ENCODE data around the gene SP100.
"Not testable (repeated sequence)": the region's sequence is repeated elsewhere in the genome, so short reads cannot be mapped to it uniquely, and the experiment has no call there.

Gene SP100

GRCh38 chr2:230457793-230458192 lies 41.8 kb downstream of the SP100 start:
- DNase-seq (ENCODE audit: low spot score) = no peak

DNA sequence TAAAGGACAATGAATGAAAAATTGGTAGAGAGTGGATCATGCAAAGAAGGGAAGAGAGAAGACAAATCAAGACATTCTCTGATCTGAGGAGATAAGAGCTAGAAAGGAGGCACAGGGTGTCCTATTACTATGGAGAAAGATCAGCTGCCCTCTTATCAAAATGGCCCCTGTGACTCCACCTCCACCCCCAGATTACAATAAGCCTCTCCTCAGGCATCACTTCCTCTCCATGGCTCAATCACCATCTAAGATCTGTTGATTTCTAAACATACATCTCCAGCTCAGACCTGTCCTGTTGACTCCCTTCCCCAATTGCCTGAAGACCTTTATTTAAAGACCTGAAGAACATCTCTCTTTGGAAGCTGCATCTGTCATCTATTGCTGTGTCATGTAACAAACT lies 43.2 kb downstream of the SP100 start:
- DNase-seq (ENCODE audit: low spot score) = no peak

GRCh38 chr2:230471074-230471473 lies 55.1 kb downstream of the SP100 start:
- DNase-seq (ENCODE audit: low spot score) = no peak

DNA sequence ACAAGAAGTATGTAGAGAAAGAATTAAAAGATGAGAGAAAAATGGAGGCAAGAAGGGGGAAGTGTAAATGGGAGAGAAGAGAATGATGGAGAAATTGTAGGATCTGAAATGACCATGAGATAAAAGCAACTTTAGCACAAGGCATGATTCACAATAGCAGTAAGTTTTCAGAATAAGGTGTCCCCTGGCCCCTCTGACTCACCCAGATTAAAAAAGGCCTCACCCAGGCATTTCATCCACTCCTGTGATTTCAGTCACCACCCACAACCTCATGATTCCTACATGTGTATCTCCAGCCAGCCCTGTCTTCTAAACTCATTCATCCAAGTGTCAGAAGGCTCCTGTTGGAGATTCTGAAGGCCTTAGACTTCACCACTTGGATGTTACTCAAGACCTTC lies 56.6 kb downstream of the SP100 start:
- no peak for DNase-seq (ENCODE audit: low spot score)

DNA sequence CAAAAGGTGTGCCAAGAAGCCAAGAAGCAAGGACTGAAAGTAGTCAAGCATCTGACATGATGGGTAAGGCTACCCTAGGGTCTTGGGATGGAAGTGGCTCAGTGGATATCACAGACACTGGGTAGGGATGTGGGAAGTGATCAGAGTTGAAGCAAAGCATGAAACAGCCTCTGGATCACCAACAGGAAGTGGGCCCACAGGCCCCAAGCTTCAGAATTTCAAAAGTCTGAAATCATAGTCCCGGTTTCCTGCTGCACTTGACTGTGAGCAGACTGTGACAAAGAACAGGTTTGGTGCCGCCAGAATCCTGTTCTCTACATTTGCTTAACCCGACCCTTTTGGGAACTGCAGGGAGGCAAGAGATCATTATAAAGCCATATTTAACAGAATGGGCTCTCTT lies 57.4 kb downstream of the SP100 start:
- DNase-seq (ENCODE audit: low spot score) = no peak

- DNase-seq (ENCODE audit: low spot score) = no peak
These were observed 59.1 kb downstream of the SP100 start for GRCh38 chr2:230475143-230475542.

DNA sequence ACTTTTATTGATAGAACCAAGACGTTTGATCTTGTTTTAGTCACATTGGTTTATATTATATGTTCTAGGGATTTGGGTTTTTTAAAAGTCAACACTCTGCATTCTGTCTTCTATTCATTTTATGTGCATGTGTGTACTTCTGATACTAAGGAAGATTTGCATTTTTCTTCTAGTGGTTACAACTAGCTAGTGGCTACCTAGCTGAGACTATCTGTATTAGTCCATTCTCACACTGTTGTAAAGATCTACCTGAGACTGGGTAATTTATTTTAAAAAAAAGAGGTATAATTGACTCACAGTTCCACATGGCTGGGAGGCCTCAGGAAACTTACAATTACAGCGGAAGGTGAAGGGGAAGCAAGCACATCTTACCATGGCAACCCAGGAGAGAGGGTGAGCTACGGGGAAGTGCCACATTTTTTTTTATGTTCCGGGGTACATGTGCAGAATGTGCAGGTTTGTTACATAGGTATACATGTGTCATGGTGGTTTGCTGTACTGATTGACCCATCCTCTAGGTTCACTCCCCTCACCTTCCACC lies 69.9 kb downstream of the SP100 start:
- no peak for DNase-seq (ENCODE audit: low spot score)

GRCh38 chr2:230491219-230491618 lies 75.2 kb downstream of the SP100 start:
- DNase-seq (ENCODE audit: low spot score) = not testable (repeated sequence)

DNA sequence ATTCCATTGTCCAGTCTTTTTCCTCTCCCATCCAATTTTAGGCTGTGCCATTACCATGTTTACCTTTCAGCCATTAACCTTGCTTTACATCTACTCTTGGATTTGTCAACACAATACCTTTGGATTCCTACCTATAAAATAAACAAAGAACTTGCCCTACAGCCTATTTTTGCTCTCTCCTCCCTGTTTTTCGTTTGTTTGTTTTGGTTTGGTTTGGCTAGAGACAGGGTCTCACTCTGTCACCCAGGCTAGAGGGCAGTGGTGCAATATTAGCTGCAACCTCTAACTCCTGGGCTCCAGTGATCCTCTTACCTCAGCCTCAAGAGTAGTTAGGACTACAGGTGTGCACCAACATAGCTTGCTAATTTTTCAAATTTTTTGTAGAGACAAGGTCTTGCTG lies 76.1 kb downstream of the SP100 start:
- no peak for DNase-seq (ENCODE audit: low spot score)

- DNase-seq (ENCODE audit: low spot score) = no peak
These were observed 79.0 kb downstream of the SP100 start for GRCh38 chr2:230494980-230495379.

GRCh38 chr2:230496891-230497290 lies 80.9 kb downstream of the SP100 start:
- no peak for DNase-seq (ENCODE audit: low spot score)

- no peak for DNase-seq (ENCODE audit: low spot score)
These were observed 82.6 kb downstream of the SP100 start for GRCh38 chr2:230498506-230499107.

DNA sequence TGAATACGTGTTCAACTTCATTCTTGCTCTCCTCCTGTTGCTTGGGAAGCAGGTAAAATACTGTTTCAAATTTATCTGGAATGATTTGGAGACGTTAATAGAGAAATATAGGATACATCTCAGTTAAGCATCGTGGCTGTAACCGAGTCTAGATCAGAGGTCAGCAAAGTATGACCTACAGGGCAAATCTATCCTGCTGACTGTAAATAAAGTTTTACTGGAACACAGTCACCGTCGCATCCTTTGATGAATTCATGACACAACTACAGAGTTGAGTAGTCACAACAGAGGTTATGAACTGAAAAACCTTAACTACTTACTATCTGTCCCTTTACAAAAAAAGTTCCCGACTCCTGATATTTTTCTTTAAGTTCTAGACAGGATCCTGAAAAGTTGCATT lies 86.6 kb downstream of the SP100 start:
- DNase-seq (ENCODE audit: low spot score) = no peak

GRCh38 chr2:230503798-230504197 lies 87.8 kb downstream of the SP100 start:
- DNase-seq (ENCODE audit: low spot score) = no peak

DNA sequence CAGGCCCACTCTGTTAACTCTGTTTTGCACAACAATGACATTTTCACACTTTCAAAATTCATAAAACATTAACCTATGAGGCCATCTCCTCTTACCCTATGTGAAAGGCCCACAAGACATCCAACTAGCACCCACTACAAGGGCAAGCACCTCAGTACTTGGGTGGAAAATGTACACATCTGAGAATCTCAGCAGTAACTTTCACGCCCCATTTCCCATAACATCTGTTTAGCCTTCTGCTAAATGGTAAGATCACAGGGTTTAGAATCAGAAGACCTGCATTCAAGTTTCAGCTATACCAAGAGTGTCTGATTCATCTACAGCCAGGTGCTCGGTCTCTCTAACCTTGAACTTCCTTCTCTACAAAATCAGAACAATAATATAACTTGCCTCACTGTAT lies 89.2 kb downstream of the SP100 start:
- DNase-seq (ENCODE audit: low spot score) = no peak

DNA sequence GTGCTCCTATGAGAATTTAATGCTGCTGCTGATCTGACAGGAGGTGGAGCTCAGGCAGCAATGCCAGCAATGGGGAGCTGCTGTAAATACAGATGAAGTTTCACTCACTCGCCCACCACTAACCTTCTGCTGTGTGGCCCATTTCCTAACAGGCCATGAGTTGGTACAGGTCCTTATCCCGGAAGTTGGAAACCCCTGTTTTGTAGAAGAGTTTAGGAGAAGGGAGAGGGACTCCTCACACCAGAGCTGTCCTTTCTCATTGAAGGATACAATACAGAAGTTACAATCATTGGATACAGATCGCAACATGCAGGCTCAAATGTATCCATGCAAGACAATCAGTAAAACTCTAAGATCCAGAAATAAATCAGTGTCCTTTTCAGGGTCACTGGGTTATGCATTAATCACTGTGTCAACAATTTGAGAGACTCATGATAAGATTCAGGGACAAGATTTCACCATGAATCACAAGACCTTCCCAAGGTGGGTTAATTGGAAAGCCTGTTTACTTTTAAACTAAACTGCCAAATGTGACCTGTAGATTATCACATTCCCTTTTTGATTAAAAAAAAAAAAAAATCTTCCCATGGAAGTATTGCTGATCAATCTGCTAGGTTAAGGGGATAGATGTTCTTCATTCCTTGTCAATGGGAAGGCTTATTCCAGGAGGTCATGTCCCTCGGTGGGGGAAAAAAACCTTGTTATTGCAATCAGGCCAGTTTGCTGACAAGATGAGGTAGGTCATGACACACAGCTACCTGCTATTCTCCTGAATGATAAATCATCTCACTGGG lies 97.2 kb downstream of the SP100 start:
- no peak for DNase-seq (ENCODE audit: low spot score)

GRCh38 chr2:230520061-230520874 lies 104.3 kb downstream of the SP100 start:
- no peak for DNase-seq (ENCODE audit: low spot score)

GRCh38 chr2:230520875-230521155 lies 104.8 kb downstream of the SP100 start:
- no peak for DNase-seq (ENCODE audit: low spot score)

GRCh38 chr2:230521386-230521785 lies 105.4 kb downstream of the SP100 start:
- no peak for DNase-seq (ENCODE audit: low spot score)

DNA sequence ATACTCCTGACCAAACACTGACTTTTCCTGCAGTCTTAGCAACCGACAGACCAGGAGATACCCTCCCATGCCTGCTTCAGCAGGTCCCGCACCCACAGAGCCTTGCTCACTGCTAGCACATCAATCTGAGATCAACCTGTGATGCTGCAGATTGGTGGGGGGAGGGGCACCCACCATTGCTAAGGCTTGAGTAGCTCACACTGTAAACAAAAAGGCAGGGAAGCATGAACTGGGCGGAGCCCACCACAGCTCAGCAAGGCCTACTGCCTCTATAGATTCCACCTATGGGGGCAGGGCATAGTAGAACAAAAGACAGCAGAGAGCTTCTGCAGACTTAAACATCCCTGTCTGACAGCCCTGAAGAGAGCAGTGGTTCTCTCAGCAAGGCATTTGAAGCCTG lies 109.7 kb downstream of the SP100 start:
- DNase-seq (ENCODE audit: low spot score) = no peak

DNA sequence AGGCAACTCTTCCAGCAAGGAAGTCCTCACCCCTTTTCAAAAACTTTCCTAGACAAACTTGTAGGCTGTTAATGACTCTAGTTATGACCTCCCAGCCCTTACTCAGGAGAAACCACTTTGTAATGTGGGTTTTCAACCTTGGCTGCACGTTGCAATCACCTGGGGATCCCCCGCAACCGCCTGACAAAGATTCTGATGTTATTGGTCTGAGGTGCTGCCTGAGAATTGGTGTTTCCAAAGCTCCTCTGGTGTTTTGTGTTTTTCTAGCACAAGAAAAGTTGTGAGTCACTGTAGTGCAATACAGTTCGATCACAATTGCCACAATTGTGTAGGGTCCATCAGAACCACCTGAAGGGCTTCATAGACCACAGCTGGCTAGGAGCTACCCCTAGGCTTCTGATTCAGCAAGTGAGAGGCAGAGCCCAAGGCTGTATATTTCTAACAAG lies 121.6 kb downstream of the SP100 start:
- DNase-seq (ENCODE audit: low spot score) = no peak

GRCh38 chr2:230540332-230540731 lies 124.3 kb downstream of the SP100 start:
- no peak for DNase-seq (ENCODE audit: low spot score)
